HEK293 (cell line): ENCODE results near the gene GNB1L.

Source experiments
- GLIS1 ChIP-seq: fragments of 450-650 bp; formaldehyde crosslinking; IDR thresholded peaks from 2 replicates; pipeline ENCODE4 v1.5.1; 2016; ENCODE audit warnings: missing biosample characterization, missing genetic modification characterization
- PRDM1 ChIP-seq: fragments of 450-650 bp; formaldehyde crosslinking; IDR thresholded peaks from 2 replicates; pipeline ENCODE4; 2016; ENCODE audit warnings: missing biosample characterization, missing genetic modification characterization
- ZNF311 ChIP-seq: fragments of 450-650 bp; formaldehyde crosslinking; IDR thresholded peaks from 2 replicates; pipeline ENCODE4 v1.5.1; 2017; ENCODE audit warnings: missing biosample characterization, missing genetic modification characterization, borderline replicate concordance
- ZNF423 ChIP-seq: fragments of 450-650 bp; formaldehyde crosslinking; IDR thresholded peaks from 2 replicates; pipeline ENCODE4 v1.5.1; 2016; ENCODE audit warnings: missing biosample characterization, missing genetic modification characterization
- TF ChIP-seq, protein P1 (sequence below): fragments of 450-650 bp; formaldehyde crosslinking; IDR thresholded peaks from 2 replicates; pipeline ENCODE4 v1.5.1; 2016; ENCODE audit warnings: missing biosample characterization, missing genetic modification characterization, low read depth
- TF ChIP-seq, protein P2 (sequence below): fragments of 450-650 bp; formaldehyde crosslinking; IDR thresholded peaks from 2 replicates; pipeline ENCODE4 v1.5.1; 2016; ENCODE audit warnings: missing biosample characterization, missing genetic modification characterization

DNA sequence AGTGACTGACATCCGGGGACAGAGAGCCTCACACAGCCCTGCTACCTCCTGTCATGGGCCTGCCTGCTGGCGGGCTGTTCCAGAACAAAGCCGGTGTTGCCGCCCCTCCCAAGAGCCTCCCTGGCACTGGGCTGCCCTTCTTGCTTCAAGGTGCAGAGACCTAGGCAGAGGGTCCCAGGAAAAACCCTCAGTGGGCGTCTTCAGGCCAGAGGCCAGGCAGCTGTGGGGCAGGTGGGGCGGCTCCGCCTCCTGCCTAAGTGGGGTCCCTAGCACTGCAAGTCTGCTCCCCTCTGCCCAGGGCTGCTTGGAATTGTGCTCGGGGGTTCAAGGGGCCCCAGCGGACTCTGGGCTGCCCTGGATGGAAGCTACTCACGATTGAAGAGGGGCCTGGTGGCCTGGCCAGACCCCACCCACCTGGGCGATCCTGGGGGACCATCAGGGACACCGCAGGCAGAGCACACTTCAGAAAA is 20.4 kb upstream of the GNB1L start:
- TF ChIP-seq, protein P1, sequence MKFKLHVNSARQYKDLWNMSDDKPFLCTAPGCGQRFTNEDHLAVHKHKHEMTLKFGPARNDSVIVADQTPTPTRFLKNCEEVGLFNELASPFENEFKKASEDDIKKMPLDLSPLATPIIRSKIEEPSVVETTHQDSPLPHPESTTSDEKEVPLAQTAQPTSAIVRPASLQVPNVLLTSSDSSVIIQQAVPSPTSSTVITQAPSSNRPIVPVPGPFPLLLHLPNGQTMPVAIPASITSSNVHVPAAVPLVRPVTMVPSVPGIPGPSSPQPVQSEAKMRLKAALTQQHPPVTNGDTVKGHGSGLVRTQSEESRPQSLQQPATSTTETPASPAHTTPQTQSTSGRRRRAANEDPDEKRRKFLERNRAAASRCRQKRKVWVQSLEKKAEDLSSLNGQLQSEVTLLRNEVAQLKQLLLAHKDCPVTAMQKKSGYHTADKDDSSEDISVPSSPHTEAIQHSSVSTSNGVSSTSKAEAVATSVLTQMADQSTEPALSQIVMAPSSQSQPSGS, result no peak
- no peak for TF ChIP-seq ZNF423 (tag by site-specific recombination)
- TF ChIP-seq, protein P2, sequence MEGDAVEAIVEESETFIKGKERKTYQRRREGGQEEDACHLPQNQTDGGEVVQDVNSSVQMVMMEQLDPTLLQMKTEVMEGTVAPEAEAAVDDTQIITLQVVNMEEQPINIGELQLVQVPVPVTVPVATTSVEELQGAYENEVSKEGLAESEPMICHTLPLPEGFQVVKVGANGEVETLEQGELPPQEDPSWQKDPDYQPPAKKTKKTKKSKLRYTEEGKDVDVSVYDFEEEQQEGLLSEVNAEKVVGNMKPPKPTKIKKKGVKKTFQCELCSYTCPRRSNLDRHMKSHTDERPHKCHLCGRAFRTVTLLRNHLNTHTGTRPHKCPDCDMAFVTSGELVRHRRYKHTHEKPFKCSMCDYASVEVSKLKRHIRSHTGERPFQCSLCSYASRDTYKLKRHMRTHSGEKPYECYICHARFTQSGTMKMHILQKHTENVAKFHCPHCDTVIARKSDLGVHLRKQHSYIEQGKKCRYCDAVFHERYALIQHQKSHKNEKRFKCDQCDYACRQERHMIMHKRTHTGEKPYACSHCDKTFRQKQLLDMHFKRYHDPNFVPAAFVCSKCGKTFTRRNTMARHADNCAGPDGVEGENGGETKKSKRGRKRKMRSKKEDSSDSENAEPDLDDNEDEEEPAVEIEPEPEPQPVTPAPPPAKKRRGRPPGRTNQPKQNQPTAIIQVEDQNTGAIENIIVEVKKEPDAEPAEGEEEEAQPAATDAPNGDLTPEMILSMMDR, result no peak
- no peak for TF ChIP-seq PRDM1
- no peak for TF ChIP-seq ZNF311 (tag by site-specific recombination)
- no peak for TF ChIP-seq GLIS1 (tag by site-specific recombination)
